HL-60 (cell line): Measurements from ENCODE around the gene SMPD1.

ENCODE experiments used
- POLR2AphosphoS5 ChIP-seq: IDR thresholded peaks from 2 replicates; pipeline ENCODE4 v1.6.1; 2012; ENCODE audit warnings: low read depth
- TF ChIP-seq, protein P1 (sequence below): IDR thresholded peaks from one replicate; pipeline ENCODE4 v1.5.1; 2011; ENCODE audit warnings: low read length, control low read depth, inconsistent platforms; ENCODE audit not compliant: insufficient read depth
- TF ChIP-seq, protein P2 (sequence below): IDR thresholded peaks from 2 replicates; pipeline ENCODE4 v1.6.1; 2012; ENCODE audit warnings: low read depth; ENCODE audit not compliant: insufficient replicate concordance

DNA sequence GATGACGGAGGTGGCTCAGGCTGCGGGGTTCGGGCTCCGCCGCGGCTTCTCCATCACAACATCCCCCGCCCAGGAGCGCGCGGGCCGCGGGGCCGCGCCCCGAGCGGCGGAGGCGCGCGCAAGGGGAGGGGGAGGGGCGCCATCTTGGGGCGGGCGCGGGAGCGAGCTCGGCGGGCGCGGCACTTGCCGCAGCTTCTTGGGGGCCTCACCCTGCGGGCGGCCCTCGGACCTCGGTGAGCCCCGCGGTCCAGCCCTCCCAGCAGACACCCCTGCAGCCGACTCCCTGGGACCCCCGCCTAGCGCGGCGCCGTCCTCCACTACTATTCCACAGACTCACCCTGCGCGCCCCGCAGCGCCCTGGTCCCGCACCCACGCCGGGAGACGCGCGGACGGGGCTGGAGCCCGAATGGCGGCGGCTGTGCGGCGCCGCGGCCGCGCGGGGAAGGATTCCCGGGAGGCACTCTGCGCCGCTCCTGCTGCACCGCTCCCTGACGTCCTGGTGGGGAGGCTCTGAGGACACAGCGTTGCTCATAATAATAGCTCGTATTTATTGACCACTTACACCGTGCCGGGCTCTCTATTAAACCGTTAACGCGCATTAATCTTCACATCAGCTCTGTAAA, 28.8 kb downstream of the SMPD1 start, which contains the start of gene APBB1:
- no peak for TF ChIP-seq POLR2AphosphoS5
- TF ChIP-seq, protein P1, sequence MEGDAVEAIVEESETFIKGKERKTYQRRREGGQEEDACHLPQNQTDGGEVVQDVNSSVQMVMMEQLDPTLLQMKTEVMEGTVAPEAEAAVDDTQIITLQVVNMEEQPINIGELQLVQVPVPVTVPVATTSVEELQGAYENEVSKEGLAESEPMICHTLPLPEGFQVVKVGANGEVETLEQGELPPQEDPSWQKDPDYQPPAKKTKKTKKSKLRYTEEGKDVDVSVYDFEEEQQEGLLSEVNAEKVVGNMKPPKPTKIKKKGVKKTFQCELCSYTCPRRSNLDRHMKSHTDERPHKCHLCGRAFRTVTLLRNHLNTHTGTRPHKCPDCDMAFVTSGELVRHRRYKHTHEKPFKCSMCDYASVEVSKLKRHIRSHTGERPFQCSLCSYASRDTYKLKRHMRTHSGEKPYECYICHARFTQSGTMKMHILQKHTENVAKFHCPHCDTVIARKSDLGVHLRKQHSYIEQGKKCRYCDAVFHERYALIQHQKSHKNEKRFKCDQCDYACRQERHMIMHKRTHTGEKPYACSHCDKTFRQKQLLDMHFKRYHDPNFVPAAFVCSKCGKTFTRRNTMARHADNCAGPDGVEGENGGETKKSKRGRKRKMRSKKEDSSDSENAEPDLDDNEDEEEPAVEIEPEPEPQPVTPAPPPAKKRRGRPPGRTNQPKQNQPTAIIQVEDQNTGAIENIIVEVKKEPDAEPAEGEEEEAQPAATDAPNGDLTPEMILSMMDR, result no peak
- TF ChIP-seq, protein P2, sequence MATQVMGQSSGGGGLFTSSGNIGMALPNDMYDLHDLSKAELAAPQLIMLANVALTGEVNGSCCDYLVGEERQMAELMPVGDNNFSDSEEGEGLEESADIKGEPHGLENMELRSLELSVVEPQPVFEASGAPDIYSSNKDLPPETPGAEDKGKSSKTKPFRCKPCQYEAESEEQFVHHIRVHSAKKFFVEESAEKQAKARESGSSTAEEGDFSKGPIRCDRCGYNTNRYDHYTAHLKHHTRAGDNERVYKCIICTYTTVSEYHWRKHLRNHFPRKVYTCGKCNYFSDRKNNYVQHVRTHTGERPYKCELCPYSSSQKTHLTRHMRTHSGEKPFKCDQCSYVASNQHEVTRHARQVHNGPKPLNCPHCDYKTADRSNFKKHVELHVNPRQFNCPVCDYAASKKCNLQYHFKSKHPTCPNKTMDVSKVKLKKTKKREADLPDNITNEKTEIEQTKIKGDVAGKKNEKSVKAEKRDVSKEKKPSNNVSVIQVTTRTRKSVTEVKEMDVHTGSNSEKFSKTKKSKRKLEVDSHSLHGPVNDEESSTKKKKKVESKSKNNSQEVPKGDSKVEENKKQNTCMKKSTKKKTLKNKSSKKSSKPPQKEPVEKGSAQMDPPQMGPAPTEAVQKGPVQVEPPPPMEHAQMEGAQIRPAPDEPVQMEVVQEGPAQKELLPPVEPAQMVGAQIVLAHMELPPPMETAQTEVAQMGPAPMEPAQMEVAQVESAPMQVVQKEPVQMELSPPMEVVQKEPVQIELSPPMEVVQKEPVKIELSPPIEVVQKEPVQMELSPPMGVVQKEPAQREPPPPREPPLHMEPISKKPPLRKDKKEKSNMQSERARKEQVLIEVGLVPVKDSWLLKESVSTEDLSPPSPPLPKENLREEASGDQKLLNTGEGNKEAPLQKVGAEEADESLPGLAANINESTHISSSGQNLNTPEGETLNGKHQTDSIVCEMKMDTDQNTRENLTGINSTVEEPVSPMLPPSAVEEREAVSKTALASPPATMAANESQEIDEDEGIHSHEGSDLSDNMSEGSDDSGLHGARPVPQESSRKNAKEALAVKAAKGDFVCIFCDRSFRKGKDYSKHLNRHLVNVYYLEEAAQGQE, result no peak
